Ascending aorta (tissue), 2 donors: ENCODE data around the gene SORCS1. TPM values are rescaled to one million over a fixed set of nuclear protein-coding genes. Genes with fewer than 3 reads are reported as not detected.

ENCODE experiments used
- DNase-seq, 2 donors: peaks; one replicate each; pipeline ENCODE4 v3.0.0-alpha.2; 2019; ENCODE audit warnings: low spot score in 2 of 2
- H3K27ac ChIP-seq, 2 donors: fragments of 200-600 bp; sonication (generic); one replicate each; pipeline ENCODE4 v1.5.1; 2016 to 2017; ENCODE audit warnings: mild to moderate bottlenecking in 1 of 2
- H3K27me3 ChIP-seq: fragments of 200-600 bp; sonication (generic); one replicate; pipeline ENCODE4 v1.5.1; 2017
- H3K36me3 ChIP-seq, 2 donors: fragments of 200-600 bp; sonication (generic); one replicate each; pipeline ENCODE4 v1.5.1; 2016
- H3K4me1 ChIP-seq, 2 donors: fragments of 200-600 bp; sonication (generic); one replicate each; pipeline ENCODE4 v1.5.1; 2016 to 2017; ENCODE audit warnings: mild to moderate bottlenecking in 1 of 2
- H3K4me3 ChIP-seq, 2 donors: fragments of 200-600 bp; sonication (generic); one replicate each; pipeline ENCODE4 v1.5.1; 2016 to 2017; ENCODE audit warnings: mild to moderate bottlenecking in 1 of 2
- H3K9me3 ChIP-seq, 2 donors: fragments of 200-600 bp; sonication (generic); one replicate each; pipeline ENCODE4 v1.5.1; 2016
- intact Hi-C: fragments of 100-400 bp; cut with DNase I; formaldehyde crosslinking; loops from one replicate; pipeline ENCODE4 v1.15.1; 2023
- total RNA-seq: library from RNA; depleted of rRNA; stranded (reverse); fragments of >200 nt; gene quantifications from one replicate; pipeline ENCODE4 v1.1.0, GENCODE V29; 2016
- TF ChIP-seq, protein P1 (sequence below), 3 experiments: fragments of 200-600 bp in 2 of 3; fragments of 450-650 bp in 1 of 3; sonication (generic) in 2 of 3; IDR thresholded peaks; one replicate each; pipeline ENCODE4 v1.5.1; 2016 to 2019; ENCODE audit warnings: antibody characterized with exemption in 3 of 3, mild to moderate bottlenecking in 1 of 3, moderate library complexity in 1 of 3

Gene SORCS1
- total RNA-seq, 1 donor from 2014 or later = not detected

DNA sequence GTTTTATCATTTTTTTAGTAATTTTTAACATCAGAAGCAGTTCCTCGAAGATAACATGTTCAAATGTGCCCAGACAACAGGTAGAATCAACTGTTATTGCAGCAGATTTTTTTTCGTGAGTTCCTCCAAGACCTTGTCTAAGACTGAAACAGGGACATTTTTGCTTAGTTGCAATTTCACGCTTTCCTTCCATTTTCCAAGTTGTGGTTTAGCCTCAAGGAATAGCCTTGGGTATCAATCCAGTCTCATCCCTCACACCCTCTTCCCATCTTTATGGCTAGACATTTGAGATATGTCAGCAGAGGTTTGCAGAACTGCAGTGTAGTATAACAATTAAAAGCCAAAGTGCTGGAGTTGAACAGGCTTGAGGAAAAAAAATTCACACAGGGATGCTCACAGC is 152.5 kb downstream of the SORCS1 start:
- Histone ChIP-seq H3K36me3 (no peaks in the 10 kb centered on the region), H3K27me3 (no peaks in the 10 kb centered on the region), H3K27ac (no peak overlapping the region), H3K4me3 (no peak overlapping the region), H3K4me1 (no peaks in the 10 kb centered on the region), H3K9me3 (no peaks in the 10 kb centered on the region)
- TF ChIP-seq, protein P1, sequence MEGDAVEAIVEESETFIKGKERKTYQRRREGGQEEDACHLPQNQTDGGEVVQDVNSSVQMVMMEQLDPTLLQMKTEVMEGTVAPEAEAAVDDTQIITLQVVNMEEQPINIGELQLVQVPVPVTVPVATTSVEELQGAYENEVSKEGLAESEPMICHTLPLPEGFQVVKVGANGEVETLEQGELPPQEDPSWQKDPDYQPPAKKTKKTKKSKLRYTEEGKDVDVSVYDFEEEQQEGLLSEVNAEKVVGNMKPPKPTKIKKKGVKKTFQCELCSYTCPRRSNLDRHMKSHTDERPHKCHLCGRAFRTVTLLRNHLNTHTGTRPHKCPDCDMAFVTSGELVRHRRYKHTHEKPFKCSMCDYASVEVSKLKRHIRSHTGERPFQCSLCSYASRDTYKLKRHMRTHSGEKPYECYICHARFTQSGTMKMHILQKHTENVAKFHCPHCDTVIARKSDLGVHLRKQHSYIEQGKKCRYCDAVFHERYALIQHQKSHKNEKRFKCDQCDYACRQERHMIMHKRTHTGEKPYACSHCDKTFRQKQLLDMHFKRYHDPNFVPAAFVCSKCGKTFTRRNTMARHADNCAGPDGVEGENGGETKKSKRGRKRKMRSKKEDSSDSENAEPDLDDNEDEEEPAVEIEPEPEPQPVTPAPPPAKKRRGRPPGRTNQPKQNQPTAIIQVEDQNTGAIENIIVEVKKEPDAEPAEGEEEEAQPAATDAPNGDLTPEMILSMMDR (IDR thresholded peaks at IDR 0.05) = no peak
- intact Hi-C loops = no loop called here
- DNase-seq = no peak

DNA sequence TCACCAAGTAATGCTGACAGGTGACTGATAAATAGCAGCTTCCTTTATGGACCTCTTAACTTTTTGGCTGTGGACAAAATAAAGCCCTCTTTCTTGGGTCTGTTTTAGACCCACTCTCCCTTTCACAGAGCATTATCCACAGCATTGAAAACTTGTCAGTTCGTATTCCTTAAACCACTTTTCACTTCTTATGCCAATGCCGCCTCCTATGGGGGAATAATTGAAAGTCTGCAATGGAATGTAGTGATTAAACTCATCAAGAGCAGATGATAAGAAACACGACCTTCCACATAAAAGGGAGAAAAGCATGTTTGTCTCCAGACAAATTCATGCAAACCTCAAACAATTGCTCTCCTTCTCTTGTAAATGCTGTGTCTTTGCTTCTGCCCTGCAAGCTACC is 153.4 kb downstream of the SORCS1 start:
- TF ChIP-seq, protein P1 (IDR thresholded peaks at IDR 0.05) = no peak
- Histone ChIP-seq H3K4me1 (no peaks in the 10 kb centered on the region), H3K4me3 (no peak overlapping the region), H3K27me3 (no peaks in the 10 kb centered on the region), H3K9me3 (no peaks in the 10 kb centered on the region), H3K36me3 (no peaks in the 10 kb centered on the region), H3K27ac (no peak overlapping the region)
- intact Hi-C loops = no loop called here
- DNase-seq = no peak

DNA sequence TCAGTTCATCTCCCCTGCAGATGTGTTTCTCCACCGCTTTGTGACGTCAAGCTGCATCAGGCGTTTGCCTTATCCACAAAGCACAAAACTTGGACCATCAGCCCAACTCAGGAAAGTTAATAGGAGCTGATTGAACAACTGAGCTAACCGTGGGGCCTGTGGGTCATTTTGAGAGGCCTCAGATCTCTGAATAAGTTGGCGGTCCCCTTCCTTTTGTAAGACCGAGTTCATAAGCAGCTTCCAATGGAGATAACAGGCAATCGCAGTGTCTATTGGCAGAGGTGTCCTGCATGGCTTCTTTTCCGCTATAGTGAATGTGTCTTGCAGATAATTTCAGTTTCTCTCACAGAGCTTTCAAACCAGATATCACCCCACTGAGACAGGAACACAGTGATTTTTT is 154.0 kb downstream of the SORCS1 start:
- TF ChIP-seq, protein P1 (IDR thresholded peaks at IDR 0.05) = no peak
- no peaks in the 10 kb centered on the region for H3K4me1 ChIP-seq
- intact Hi-C loops = no loop called here
- no peak overlapping the region for H3K27ac ChIP-seq
- H3K36me3 ChIP-seq = no peaks in the 10 kb centered on the region
- H3K4me3 ChIP-seq = no peak overlapping the region
- H3K9me3 ChIP-seq = no peaks in the 10 kb centered on the region
- no peak for DNase-seq
- H3K27me3 ChIP-seq = no peaks in the 10 kb centered on the region

DNA sequence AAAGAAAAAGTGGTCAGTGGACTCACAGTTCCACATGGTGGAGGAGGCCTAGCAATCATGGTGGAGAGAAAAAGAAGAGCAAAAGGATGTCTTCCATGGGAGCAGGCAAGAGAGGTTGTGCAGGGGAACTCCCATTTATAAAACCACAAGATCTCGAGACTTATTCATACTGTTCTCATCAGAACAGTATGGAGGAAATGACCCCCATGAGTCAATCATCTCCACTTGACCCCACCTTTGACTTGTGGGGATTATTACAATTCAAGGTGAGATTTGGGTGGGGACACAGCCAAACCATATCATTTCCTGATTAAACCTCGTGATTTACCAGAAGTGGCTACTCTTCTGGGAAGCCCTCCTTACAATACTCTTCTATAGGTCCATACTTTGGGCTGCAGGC is 160.1 kb downstream of the SORCS1 start:
- H3K4me1 ChIP-seq = no peaks in the 10 kb centered on the region
- no peak overlapping the region for H3K4me3 ChIP-seq
- no peaks in the 10 kb centered on the region for H3K36me3 ChIP-seq
- TF ChIP-seq, protein P1 (IDR thresholded peaks at IDR 0.05) = no peak
- H3K9me3 ChIP-seq = no peaks in the 10 kb centered on the region
- DNase-seq = no peak
- no peaks in the 10 kb centered on the region for H3K27me3 ChIP-seq
- H3K27ac ChIP-seq = no peak overlapping the region
- intact Hi-C loops = no loop called here

DNA sequence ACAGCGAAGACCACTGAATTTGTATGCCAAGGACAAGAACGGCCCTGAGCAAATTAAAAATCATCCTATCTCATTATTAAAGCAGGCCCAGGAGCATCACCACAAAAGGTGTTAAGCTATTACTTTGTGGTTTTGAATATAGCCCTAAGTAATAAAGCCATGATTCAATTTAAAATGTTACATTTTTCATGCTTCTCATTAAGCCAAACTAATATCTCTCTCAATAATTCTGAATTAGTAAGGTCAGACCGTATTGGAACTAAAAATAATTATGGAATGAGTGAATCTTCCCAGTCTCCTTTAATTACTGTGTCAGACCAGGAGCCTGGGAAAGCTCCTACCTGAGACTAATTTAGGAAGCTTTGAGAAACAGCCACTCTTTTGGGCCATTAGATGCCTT is 162.4 kb downstream of the SORCS1 start:
- Histone ChIP-seq H3K36me3 (no peaks in the 10 kb centered on the region), H3K4me1 (no peaks in the 10 kb centered on the region), H3K27ac (no peak overlapping the region), H3K4me3 (no peak overlapping the region), H3K9me3 (no peaks in the 10 kb centered on the region), H3K27me3 (no peaks in the 10 kb centered on the region)
- no peak for DNase-seq
- intact Hi-C loops = no loop called here
- TF ChIP-seq, protein P1 (IDR thresholded peaks at IDR 0.05) = no peak

DNA sequence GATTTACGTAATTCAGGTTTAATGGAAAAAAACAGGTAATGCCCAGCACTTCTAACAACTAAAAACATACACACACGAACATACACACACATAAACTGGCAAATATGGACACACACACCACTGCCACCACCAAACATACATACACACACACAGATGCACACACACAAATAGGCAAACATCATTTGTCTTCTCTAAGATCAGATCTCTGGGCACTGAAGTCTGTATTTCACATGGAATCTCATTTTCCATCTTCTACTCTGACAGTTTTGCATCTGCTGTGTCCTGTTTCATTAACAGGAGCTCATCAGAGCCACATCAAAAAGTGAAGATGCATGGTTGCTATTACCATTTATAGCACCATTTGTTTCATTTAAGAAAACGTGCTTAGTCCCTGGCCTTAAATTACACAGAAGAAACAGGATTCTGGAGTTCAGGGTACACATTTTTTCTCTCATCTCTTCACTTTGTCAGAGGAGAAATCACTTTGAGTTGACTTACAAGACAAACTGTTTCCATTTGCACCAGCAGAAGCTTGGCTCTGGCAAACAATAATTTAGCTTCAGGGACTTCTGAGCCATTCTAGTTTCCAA is 165.3 kb downstream of the SORCS1 start:
- Histone ChIP-seq H3K36me3 (no peaks in the 10 kb centered on the region), H3K27ac (no peak overlapping the region), H3K4me1 (no peaks in the 10 kb centered on the region), H3K9me3 (no peaks in the 10 kb centered on the region), H3K27me3 (no peaks in the 10 kb centered on the region), H3K4me3 (no peak overlapping the region)
- intact Hi-C loops = no loop called here
- TF ChIP-seq, protein P1 (IDR thresholded peaks at IDR 0.05) = no peak
- no peak for DNase-seq
